HUES6 (cell line): Measurements from ENCODE around the gene HOXD10.

Source experiments
- H3K27ac ChIP-seq: 2 replicates; pipeline ENCODE4 v1.7.0; 2013; ENCODE audit warnings: low read depth, mild to moderate bottlenecking, low read length, inconsistent platforms
- H3K27me3 ChIP-seq: 2 replicates; pipeline ENCODE4 v1.6.1; 2013; ENCODE audit warnings: low read length; ENCODE audit not compliant: control insufficient read depth, insufficient read depth
- H3K36me3 ChIP-seq: 2 replicates; pipeline ENCODE4 v1.6.1; 2013; ENCODE audit warnings: low read length; ENCODE audit not compliant: control insufficient read depth, insufficient read depth
- H3K4me1 ChIP-seq: 2 replicates; pipeline ENCODE4 v1.6.1; 2013; ENCODE audit warnings: low read length; ENCODE audit not compliant: control insufficient read depth, insufficient read depth
- H3K4me3 ChIP-seq: 2 replicates; pipeline ENCODE4 v1.5.1; 2013; ENCODE audit warnings: low read depth, low read length
- H3K9ac ChIP-seq: one replicate; pipeline ENCODE4 v1.6.1; 2013; ENCODE audit warnings: mild to moderate bottlenecking, low read length
- H3K9me3 ChIP-seq: 2 replicates; pipeline ENCODE4 v1.6.1; 2013; ENCODE audit warnings: low read depth, low read length; ENCODE audit not compliant: control insufficient read depth, insufficient read depth

HOXD10 gene

DNA sequence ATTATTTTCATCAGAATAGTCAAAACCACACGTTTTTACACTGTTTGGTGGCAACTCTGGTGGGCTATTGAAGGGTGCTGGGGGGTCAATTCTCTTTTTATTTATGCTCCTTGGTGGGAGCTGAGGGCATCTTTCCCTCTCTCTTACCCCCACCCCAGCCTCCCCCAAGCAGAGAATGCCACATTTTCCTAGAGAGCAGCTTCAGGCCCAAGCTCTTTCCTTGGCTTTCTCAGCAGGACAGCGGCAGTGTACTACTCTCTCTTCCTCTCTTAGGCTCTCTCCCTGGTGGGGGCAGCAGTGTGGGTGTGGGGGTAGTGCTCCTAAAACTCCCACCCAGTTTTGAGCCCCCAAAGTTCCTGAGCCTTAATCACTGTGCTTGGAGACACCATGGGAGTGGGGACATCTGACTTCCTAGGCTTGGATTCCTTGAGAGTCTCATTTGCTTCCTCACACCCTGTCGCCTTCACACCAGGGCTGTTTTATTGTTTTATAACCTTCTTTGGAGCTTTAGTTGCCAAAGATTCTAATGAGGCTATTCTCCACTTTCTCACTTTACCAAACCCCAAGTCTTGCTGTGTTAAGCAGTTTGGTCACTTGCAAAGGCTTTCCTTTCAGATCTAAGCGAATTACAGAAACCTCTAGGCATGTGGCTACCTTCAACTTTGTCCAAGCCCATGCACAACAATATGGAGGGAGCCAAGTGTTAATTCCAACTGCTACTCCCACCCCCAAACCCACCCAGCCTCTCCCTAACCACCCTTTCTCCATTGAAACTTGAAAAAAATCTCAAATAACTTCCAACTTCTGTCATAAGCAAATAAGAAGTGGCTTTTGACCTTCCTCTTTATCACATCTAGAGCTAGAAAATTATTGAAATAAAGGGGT is 28.7 kb downstream of the HOXD10 start:
- Histone ChIP-seq H3K9me3 (no peaks in the 10 kb centered on the region), H3K27ac (no peak overlapping the region), H3K36me3 (no peaks in the 10 kb centered on the region), H3K4me3 (no peak overlapping the region), H3K9ac (no peak overlapping the region), H3K27me3 (peaks cover 100% of the 10 kb centered on the region), H3K4me1 (peaks cover 8% of the 10 kb centered on the region)

DNA sequence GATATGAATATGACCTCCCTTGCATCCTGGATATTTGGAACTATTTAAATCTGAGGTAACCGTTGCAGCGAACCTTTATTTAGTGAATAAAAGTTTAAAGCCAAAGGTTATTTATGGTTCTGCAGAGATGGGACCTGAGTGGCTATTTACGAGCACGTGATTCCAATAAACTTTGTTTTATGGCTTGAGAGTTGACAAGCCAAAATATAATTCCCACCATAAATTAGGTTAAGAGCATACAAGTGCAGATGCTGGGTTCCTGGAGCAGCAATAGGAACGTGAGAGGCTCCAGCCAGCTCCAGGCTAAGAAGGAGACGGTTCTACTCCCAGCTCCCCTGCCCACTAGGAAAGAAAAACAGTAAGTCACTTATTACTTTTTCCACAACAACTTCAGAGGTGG is 29.5 kb downstream of the HOXD10 start:
- H3K9me3 ChIP-seq = no peaks in the 10 kb centered on the region
- peak overlapping the region; percentile 31 for H3K9ac ChIP-seq
- peaks cover 100% of the 10 kb centered on the region for H3K27me3 ChIP-seq
- H3K27ac ChIP-seq = no peak overlapping the region
- peaks cover 8% of the 10 kb centered on the region for H3K4me1 ChIP-seq
- no peak overlapping the region; the same call in 1 of the 2 replicates for H3K4me3 ChIP-seq
- no peaks in the 10 kb centered on the region for H3K36me3 ChIP-seq

DNA sequence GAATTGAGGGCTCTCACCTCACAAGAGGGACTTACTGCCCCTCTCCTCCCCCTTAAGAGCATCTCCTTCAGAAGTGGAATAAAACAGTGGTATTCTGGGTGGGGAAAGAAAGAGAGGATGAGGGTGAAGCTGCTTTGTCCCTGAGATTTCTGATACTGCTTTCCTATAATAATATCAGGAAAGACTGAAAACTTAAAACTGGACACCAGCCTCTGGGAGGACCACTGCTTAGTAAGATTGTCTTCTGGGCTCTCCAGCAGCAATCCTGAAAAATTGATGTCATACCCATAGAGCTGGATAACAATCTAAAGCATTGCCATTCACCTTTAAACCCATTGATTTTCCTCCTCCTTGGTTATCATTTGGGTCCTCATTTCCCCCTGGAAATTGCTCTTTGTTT is 30.1 kb downstream of the HOXD10 start:
- peak overlapping the region; percentile 31 for H3K9ac ChIP-seq
- H3K4me1 ChIP-seq = peaks cover 8% of the 10 kb centered on the region
- no peaks in the 10 kb centered on the region for H3K36me3 ChIP-seq
- peaks cover 100% of the 10 kb centered on the region for H3K27me3 ChIP-seq
- H3K4me3 ChIP-seq = peak overlapping the region; percentile 16; the same call in 1 of the 2 replicates
- H3K9me3 ChIP-seq = no peaks in the 10 kb centered on the region
- H3K27ac ChIP-seq = no peak overlapping the region

DNA sequence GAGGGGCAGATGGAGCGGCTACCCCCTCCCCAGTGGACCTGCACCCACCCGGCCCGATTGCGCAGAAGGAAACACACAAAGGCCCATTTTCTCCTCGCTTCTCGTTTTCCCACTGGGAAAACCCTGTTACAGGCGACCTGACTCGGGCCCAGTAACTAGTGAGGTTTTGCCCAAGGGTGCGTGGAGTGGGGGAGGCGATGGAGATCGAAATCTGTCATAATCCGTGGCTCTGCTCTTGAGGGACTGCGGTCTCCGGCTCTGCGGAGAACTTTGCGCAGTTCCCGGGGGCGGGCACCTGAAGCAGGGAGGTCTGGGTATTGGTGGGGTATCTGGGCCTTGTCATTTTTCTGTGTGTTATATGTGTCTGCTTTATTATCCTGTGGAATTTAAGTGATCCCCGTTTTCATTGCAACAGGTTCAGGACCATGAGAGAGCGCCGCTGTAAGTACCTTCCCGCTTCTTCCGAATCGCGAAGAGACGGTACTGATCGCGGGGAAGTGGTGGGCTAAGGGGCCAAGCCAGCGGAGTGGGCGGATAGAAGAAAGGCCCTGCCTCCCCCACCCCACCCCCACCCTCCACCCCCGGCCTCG is 30.7 kb downstream of the HOXD10 start:
- Histone ChIP-seq H3K9ac (peak overlapping the region; percentile 31), H3K4me1 (peaks cover 11% of the 10 kb centered on the region), H3K27me3 (peaks cover 100% of the 10 kb centered on the region), H3K9me3 (no peaks in the 10 kb centered on the region), H3K36me3 (no peaks in the 10 kb centered on the region), H3K4me3 (no peak overlapping the region; the same call in 1 of the 2 replicates), H3K27ac (no peak overlapping the region)

DNA sequence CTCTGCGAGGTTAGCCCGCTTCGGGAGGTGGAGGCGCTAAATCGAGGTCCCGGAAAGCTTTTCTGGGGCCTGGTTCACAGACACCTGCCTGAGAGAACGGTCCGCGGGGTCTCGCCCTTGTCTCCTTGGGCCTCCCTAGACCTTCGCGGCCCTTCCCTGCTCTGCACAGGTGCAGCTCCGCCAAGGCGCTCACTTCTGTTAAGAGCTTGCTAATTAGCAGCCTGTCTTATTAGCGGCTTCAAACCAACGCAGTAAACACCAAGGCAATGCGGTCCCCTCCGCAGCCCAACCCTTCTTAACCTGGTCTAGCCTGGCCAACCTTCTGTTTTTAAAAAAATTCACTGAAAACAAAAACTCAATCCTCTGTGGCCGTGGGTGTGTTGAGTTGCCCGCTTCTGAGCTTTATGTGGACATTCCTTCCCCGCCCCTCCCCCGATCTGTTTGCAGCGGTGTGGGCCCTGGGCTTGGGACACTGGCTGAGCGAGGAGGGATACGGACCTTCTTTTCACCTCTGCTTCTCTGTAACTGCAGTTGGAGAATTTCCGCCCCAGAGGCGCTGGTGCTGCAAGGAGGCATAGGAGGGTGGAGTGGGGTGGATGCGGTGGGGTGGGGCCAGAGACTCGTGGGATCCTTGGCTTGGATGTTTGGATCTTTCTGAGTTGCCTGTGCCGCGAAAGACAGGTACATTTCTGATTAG is 31.4 kb downstream of the HOXD10 start:
- Histone ChIP-seq H3K9ac (peak overlapping the region; percentile 28), H3K27ac (no peak overlapping the region), H3K27me3 (peaks cover 100% of the 10 kb centered on the region), H3K9me3 (no peaks in the 10 kb centered on the region), H3K36me3 (no peaks in the 10 kb centered on the region), H3K4me3 (peak overlapping the region; percentile 12; the same call in 1 of the 2 replicates), H3K4me1 (peaks cover 11% of the 10 kb centered on the region)

DNA sequence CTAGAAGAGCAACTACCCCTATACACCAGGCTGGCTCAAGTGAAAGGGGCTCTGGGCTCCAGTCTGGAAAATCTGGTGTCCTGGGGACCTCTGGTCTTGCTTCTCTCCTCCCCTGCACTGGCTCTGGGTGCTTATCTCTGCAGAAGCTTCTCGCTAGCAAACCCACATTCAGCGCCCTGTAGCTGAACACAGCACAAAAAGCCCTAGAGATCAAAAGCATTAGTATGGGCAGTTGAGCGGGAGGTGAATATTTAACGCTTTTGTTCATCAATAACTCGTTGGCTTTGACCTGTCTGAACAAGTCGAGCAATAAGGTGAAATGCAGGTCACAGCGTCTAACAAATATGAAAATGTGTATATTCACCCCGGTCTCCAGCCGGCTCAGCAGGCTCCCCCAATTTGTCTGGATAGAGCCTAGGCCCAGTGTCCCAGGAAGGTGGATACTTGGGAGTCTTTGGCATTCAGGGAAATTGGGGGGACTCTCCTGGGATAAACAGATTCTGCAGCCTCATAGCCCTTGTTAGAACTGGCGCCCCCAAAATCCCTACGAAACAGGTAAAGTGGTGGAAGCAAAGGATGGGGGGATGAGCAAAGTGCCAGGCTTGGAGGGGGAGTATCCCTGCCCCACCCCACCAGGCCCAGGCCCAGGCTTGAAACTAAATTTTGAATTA is 32.3 kb downstream of the HOXD10 start:
- Histone ChIP-seq H3K27me3 (peaks cover 100% of the 10 kb centered on the region), H3K9me3 (no peaks in the 10 kb centered on the region), H3K4me3 (peak overlapping the region; percentile 12; the same call in 1 of the 2 replicates), H3K9ac (peak overlapping the region; percentile 56), H3K27ac (no peak overlapping the region), H3K4me1 (peaks cover 11% of the 10 kb centered on the region), H3K36me3 (no peaks in the 10 kb centered on the region)

DNA sequence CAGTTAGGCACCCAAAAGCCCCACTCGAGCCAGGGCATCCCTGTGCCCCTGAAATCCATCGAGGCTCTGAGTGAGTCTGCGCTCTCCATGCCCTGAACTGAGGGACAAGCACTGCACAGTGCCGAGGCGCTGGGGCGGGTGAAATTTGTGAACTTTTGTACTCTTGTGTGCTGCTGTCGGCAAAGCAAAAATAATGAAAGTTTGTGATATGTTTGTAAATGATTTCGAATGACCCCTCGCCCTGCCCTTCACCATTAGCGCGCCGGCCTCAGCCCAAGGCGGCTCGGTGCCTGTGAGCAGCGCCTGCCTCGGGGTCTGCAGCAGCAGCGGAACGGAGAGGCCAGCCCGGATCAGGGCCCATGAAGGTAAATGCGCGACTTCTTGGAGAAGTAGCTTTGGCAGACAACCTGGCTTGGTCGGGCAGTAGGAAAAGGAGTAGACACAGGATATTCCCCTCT is 32.9 kb downstream of the HOXD10 start:
- Histone ChIP-seq H3K9ac (peak overlapping the region; percentile 56), H3K4me1 (peaks cover 11% of the 10 kb centered on the region), H3K36me3 (no peaks in the 10 kb centered on the region), H3K4me3 (peak overlapping the region; percentile 2; the same call in 1 of the 2 replicates), H3K27ac (no peak overlapping the region), H3K9me3 (no peaks in the 10 kb centered on the region), H3K27me3 (peaks cover 100% of the 10 kb centered on the region)

DNA sequence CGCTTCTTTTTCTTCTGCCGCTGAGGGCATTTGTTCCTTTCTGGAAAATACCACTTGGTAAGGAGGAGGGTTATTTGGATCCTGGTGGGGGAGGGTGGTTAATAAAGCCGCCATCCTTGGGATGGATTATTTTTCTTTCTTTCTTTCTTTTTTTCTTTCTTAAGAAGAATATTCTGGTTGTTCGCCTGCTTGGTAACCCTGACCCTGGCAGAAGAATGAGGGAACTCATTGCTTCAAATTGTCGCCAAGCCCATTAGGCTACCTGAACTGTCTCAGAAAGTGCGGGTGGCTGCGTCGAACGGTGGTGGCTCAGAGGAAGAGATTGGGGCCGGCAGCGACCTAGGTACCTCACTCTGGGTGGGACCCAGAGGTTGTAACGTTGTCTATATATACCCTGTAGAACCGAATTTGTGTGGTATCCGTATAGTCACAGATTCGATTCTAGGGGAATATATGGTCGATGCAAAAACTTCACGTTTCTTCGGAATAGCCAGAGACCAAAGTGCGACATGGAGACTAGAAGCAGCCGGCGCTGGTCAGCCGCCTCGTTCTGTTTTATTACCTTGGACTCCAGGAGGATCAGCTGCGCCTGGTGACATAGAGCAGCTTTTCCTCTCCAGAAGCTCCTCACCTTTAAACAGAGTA is 33.5 kb downstream of the HOXD10 start:
- H3K27me3 ChIP-seq = peaks cover 100% of the 10 kb centered on the region
- H3K4me1 ChIP-seq = peaks cover 16% of the 10 kb centered on the region

DNA sequence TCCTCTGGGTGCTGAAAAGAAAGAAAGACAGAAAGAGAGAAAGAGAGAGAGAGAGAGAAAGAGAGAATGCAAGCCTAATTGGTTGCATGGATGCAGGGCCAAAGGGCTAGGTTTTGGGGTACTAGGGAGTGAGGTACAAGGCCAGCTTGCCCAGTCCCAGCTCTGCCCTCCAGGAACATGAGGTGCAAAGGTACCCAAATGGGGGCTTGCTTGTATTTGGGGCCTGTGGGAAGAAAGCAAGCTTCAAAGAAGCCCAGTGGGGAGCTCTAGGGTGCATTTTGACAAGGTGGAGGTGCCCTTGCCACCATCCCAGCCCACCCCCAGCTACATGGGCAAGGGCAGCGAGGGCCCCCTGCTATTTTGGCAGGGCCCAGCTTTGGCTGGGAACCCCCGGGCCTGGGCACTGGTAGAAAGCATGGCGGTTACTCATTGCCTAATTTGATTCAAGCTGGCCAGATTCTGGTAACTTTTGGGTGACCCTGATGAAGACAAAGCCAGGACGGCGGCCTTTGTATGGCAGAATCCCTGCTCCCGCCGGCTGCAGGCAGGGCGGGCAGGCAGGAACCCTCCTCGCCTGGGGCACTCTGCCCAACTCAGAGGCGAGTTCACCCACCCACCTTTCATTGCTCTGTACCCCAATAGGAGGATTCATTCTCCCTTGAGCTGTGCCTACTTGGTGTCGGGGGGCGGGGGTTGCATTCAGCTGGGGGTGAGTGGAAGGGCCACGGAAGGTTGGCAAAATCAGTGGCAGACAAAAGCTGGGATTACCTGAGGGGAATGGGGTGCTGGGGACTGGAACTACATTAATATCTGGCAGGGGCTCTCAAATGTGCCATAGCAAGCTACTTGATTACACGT is 34.2 kb downstream of the HOXD10 start:
- no peaks in the 10 kb centered on the region for H3K9me3 ChIP-seq
- H3K36me3 ChIP-seq = no peaks in the 10 kb centered on the region
- H3K27me3 ChIP-seq = peaks cover 100% of the 10 kb centered on the region

More for the DNA sequence above, 33.5 kb downstream of the HOXD10 start:
- Histone ChIP-seq H3K27ac (no peak overlapping the region), H3K9ac (peak overlapping the region; percentile 56), H3K36me3 (no peaks in the 10 kb centered on the region), H3K4me3 (peak overlapping the region; percentile 2; the same call in 1 of the 2 replicates), H3K9me3 (no peaks in the 10 kb centered on the region)

More for the DNA sequence above, 34.2 kb downstream of the HOXD10 start:
- peaks cover 23% of the 10 kb centered on the region for H3K4me1 ChIP-seq
- peak overlapping the region; percentile 7 for H3K9ac ChIP-seq
- H3K4me3 ChIP-seq = peak overlapping the region; percentile 48; the same call in 1 of the 2 replicates
- H3K27ac ChIP-seq = no peak overlapping the region
